Neural cell (in vitro differentiated cells): ENCODE data around the gene LDAF1.

Experiments used
- POLR2AphosphoS5 ChIP-seq: IDR thresholded peaks from 2 replicates; pipeline ENCODE4 v1.6.1; 2012
- TF ChIP-seq, protein P1 (sequence below): fragments of 450-650 bp; IDR thresholded peaks from 2 replicates; pipeline ENCODE4 v1.5.1; 2014; ENCODE audit warnings: antibody characterized with exemption, mild to moderate bottlenecking, moderate library complexity; ENCODE audit not compliant: poor library complexity, severe bottlenecking

- TF ChIP-seq, protein P1, sequence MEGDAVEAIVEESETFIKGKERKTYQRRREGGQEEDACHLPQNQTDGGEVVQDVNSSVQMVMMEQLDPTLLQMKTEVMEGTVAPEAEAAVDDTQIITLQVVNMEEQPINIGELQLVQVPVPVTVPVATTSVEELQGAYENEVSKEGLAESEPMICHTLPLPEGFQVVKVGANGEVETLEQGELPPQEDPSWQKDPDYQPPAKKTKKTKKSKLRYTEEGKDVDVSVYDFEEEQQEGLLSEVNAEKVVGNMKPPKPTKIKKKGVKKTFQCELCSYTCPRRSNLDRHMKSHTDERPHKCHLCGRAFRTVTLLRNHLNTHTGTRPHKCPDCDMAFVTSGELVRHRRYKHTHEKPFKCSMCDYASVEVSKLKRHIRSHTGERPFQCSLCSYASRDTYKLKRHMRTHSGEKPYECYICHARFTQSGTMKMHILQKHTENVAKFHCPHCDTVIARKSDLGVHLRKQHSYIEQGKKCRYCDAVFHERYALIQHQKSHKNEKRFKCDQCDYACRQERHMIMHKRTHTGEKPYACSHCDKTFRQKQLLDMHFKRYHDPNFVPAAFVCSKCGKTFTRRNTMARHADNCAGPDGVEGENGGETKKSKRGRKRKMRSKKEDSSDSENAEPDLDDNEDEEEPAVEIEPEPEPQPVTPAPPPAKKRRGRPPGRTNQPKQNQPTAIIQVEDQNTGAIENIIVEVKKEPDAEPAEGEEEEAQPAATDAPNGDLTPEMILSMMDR = no peak
- no peak for TF ChIP-seq POLR2AphosphoS5
Measured at GRCh38 chr16:21166561-21166961, 8.1 kb downstream of the LDAF1 start.
